Measurements from ENCODE around the gene QRFP.
"Not testable (repeated sequence)": the region's sequence is repeated elsewhere in the genome, so short reads cannot be mapped to it uniquely, and the experiment has no call there.

The QRFP gene

DNA sequence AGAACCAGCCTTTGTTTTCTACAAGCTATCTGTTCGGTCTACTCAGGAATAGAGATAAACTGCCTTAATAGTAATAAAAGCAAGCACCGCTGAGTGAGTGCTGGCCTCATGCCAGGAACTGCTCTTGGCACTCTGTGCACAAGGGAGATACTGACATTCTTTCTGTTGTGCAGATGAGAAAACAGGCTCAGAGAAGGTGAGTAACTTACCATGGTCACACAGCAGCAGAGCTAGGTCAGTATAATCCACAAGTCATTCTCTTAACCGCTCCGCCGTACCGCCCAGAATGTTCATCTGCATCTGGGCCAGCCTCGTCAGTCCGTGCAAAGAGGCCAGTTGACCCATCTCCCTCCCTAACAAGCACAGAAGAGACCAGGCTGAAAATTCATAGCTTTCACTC, 27.4 kb downstream of the QRFP start:
- DNase-seq: no peak

DNA sequence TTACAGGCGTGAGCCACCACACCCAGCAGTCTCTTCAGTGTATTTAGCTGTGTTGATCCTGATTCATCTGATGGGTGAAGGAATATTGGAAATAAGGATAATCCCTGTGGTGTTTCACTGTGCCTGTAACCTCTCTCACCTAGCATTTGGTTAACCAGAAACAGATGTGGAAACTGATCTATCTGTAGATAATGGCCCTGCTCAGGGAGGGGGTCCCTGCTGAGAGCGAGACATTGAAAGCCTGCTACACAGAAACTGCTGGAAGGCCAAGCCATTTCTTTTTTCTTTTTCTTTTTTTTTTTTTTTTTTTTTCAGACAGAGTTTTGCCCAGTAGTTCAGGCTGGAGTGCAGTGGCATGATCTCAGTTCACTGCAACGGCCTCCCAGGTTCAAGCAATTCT, 28.4 kb downstream of the QRFP start:
- no peak for DNase-seq

DNA sequence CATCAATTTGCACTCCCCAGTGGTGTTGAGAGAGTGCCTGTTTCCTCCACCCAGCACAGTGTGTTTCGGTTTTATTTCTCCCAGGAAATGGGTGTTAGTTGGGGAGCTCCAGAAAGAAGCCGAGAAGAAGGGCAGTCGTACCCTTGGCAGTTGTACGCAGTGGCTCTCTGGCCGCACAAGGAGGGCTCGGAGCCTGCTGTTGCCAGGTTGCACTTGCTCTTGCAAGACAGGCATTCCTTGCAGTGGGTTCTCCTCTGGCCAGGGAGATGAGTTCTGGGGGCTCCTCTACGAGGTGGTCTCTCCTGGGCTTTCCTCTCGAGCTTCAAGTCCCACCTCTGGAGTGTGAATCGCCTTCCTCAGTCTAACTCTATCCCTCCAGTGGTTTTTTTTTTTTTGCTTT, 29.1 kb downstream of the QRFP start:
- DNase-seq: no peak

- DNase-seq: peak; percentile 69
Observed at GRCh38 chr9:130866474-130866965, 30.1 kb downstream of the QRFP start.

DNA sequence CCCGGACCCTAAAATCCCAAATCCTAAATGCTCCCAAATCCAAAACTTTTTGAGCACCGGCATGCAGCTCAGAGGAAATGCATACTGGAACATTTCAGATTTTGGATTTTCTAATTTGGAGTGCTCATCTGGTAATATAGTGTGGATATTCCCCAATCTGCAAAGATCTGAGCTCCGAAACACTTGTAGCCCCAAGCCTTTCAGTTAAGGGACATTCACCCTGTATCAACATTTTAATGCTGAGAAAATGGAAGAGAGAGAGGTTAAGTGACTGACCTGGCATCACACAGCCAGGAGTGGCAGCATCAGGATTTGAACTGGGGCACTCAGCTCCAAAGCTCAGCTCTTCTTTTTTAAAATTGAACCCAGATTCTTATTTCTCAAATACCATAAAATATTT, 30.7 kb downstream of the QRFP start:
- DNase-seq: no peak

DNA sequence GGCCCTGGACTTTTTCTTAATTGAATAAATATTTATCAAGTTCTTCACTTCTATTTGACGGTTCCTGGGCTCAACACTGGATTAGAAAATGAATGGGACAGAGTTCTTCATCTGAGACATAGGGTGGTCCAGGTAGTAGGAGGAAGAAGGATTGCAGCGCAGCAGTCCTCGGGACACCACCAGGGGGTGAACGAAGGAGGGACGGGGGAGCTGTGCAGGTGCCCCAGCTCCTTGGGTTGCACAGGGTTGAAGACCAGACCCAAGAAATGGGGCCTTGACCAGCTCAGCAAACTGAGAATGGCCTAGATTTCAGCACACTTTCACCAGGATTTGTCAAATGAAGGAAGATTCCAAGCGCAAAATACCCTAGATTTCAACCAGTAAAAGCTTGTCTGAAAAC, 32.1 kb downstream of the QRFP start:
- DNase-seq: no peak

DNA sequence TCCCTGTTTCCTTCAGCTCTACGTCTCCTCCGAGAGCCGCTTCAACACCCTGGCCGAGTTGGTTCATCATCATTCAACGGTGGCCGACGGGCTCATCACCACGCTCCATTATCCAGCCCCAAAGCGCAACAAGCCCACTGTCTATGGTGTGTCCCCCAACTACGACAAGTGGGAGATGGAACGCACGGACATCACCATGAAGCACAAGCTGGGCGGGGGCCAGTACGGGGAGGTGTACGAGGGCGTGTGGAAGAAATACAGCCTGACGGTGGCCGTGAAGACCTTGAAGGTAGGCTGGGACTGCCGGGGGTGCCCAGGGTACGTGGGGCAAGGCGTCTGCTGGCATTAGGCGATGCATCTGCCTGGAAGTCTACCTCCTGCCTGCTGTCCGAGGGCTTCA, 33.9 kb downstream of the QRFP start:
- DNase-seq: no peak

DNA sequence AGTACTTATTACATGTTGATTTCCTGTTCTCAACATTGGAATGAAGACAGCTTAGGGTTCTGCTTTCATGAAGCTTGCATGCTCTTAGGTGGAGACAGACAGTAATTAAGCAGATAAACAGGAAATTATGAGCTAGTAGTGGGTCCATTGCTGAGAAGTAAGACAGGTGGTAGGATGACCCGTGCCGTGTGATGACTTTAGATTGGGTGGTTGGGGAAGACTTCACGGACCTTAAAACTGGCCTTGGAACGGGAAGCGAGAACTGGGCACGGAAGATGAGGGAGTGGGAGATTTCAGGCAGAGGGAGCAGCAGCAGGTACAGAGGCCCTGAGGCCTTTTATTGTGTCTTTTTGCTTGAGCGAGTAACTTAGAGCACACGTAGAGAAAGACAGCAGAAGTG, 34.4 kb downstream of the QRFP start:
- no peak for DNase-seq

DNA sequence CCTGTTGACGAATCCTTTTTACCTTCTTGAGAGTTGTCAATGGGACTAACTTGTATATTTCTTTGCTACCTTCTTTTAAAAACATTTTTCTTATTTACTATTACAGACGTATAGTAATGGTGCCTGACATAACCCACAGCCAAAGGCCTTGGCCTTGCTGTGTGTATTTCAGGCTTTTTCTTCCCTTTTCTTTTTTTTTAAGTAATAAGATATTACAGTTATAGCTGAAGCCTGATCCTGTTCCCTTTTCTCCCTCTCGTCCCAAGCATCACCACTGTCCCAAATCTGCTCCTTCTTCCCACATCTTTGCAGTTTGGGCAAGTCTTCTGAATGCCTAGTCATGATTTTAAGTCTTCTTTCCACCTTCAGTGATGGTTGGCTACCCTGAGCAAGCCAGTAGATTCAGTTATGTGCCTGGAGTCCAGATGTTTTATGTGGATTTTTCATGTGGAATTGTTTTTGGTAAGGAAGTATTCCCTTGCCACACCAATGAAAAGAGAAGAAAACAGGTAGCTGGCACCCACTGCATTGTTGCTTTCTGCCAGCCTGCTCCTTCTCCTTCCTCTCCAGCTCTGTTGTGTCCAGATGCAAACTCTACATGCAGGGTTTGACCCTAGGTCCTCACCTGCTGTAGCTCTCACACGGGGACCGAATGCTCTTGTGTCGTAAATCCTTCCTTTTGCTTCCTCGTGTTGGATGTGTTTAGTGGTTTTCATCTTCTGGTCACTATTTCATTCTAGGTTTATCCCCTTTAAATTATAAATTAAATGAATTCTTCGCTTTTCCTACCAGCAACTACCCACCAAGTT, 35.0 kb downstream of the QRFP start:
- no peak for DNase-seq

GRCh38 chr9:130860458-130861316, 35.9 kb downstream of the QRFP start:
- no peak for DNase-seq

DNA sequence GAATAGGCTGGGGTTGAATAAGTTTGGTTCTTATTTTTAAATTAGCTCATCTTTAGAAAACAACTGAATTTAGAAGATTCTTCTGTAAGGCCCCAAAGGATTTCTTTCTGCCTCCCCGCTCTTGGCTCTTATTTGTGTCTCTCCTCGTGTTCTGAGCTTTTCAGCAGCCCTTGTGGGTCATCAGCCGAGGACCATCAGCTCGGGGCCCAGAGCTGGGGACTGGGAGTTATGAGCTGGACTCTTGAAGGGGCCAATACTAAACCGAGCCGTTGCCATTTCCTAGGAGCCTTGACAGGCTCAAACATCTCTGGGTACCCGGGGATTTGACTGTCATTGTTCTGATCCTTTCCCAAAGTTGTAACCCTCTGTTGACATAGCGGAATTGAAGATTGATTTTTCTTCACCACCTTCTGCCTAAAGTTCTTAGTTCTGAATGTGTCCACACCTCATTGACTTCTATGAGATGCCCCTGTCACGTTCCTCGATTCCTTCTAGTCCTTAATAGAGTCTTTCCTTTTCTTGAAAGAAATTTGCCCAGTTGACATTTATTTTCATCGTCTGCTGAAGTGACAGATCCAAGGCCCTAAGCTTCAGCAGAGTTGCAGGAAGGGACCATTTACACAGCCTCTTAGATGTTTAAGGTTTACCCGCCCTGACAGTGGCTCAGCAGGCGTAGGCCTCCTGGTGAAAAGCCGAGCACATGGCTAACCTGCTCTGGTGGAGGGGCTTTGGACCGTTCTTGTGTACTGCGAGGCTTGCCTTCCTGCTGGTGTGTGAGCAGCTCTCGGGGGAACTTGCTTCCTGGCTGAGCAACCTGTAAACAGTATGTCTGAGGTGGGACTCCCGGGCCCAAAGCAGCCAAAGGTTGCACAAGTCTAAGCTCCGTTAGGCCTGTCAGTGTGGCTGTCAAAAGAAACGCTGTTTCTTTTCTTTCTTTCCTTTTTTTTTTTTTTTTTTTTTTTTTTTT, 37.6 kb downstream of the QRFP start:
- DNase-seq: no peak

GRCh38 chr9:130857864-130858738, 38.5 kb downstream of the QRFP start:
- DNase-seq: no peak

GRCh38 chr9:130856474-130856873, 40.1 kb downstream of the QRFP start:
- no peak for DNase-seq

GRCh38 chr9:130854835-130855234, 41.8 kb downstream of the QRFP start:
- no peak for DNase-seq

DNA sequence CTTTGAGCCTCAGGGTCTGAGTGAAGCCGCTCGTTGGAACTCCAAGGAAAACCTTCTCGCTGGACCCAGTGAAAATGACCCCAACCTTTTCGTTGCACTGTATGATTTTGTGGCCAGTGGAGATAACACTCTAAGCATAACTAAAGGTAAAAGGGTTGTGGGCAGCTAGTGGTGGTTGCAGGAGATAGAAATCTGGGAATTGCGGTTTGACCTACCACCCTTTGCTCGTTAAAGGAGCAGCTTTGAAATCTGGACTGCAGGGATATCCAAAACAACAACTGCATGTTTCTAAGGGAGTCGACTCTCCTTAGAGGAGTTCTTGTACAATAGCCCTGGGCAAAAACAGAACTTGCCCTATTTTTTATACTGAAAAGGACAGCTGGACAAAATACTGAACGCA, 42.5 kb downstream of the QRFP start:
- no peak for DNase-seq

DNA sequence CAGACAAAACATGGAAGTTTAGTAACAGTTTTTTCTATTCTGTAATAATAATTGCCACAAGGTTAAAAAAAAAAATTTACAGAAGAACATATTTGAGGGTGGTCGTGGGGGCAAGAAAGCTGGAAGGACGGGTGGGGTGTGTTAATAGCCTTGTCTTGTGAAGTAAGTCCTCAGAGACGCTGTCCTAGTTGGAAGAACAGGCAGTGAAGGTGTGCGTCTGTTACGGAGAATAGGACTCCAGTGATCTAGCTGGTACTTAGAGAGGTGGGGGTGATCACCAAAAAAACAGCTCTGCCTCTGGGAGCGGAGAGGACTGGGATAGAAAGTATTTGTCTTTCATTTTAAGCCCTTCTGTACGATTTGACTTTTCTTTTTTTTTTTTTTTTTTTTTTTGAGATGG, 43.8 kb downstream of the QRFP start:
- no peak for DNase-seq

GRCh38 chr9:130849356-130849755, 47.3 kb downstream of the QRFP start:
- no peak for DNase-seq

GRCh38 chr9:130848514-130848913, 48.1 kb downstream of the QRFP start:
- not testable (repeated sequence) for DNase-seq

GRCh38 chr9:130847306-130848217, 49.0 kb downstream of the QRFP start:
- DNase-seq: no peak

GRCh38 chr9:130846487-130847305, 49.9 kb downstream of the QRFP start:
- DNase-seq: no peak
